Measurements from ENCODE around the gene STAB1. TPM values are rescaled to one million over a fixed set of nuclear protein-coding genes. Genes with fewer than 3 reads are reported as not detected.

Gene STAB1
- total RNA-seq, 1 donor from 2014 or later, result 866 TPM

- TF ChIP-seq CTCF (IDR thresholded peaks at IDR 0.05; ENCODE audit: unreplicated experiment), result no peak
- DNase-seq (ENCODE audit: low spot score), result no peak
- Mint-ChIP-seq H3K9me3 (ENCODE audit: unreplicated experiment) (no peaks in the 10 kb centered on the region), H3K27me3 (ENCODE audit: unreplicated experiment) (peaks cover 16% of the 10 kb centered on the region), H3K4me3 (ENCODE audit: unreplicated experiment) (no peak overlapping the region), H3K36me3 (ENCODE audit: low read depth, unreplicated experiment) (peaks cover 42% of the 10 kb centered on the region), H3K4me1 (ENCODE audit: unreplicated experiment) (no peaks in the 10 kb centered on the region), H3K27ac (ENCODE audit: unreplicated experiment) (no peak overlapping the region)
Measured at GRCh38 chr3:52520141-52520667, 25.1 kb downstream of the STAB1 start.

GRCh38 chr3:52520716-52521487 lies 25.8 kb downstream of the STAB1 start:
- H3K4me3 Mint-ChIP-seq (ENCODE audit: unreplicated experiment), result peak overlapping the region; percentile 42
- no peaks in the 10 kb centered on the region for H3K4me1 Mint-ChIP-seq (ENCODE audit: unreplicated experiment)
- H3K9me3 Mint-ChIP-seq (ENCODE audit: unreplicated experiment), result no peaks in the 10 kb centered on the region
- DNase-seq (ENCODE audit: low spot score), result no peak
- H3K27ac Mint-ChIP-seq (ENCODE audit: unreplicated experiment), result no peak overlapping the region
- no peak for TF ChIP-seq CTCF (IDR thresholded peaks at IDR 0.05; ENCODE audit: unreplicated experiment)
- peaks cover 19% of the 10 kb centered on the region for H3K27me3 Mint-ChIP-seq (ENCODE audit: unreplicated experiment)
- H3K36me3 Mint-ChIP-seq (ENCODE audit: low read depth, unreplicated experiment), result peaks cover 48% of the 10 kb centered on the region

GRCh38 chr3:52521488-52521824 lies 26.3 kb downstream of the STAB1 start:
- no peak for TF ChIP-seq CTCF (IDR thresholded peaks at IDR 0.05; ENCODE audit: unreplicated experiment)
- peaks cover 53% of the 10 kb centered on the region for H3K36me3 Mint-ChIP-seq (ENCODE audit: low read depth, unreplicated experiment)
- DNase-seq (ENCODE audit: low spot score), result no peak
- H3K4me1 Mint-ChIP-seq (ENCODE audit: unreplicated experiment), result no peaks in the 10 kb centered on the region
- peaks cover 21% of the 10 kb centered on the region for H3K27me3 Mint-ChIP-seq (ENCODE audit: unreplicated experiment)
- no peak overlapping the region for H3K4me3 Mint-ChIP-seq (ENCODE audit: unreplicated experiment)
- H3K9me3 Mint-ChIP-seq (ENCODE audit: unreplicated experiment), result no peaks in the 10 kb centered on the region
- no peak overlapping the region for H3K27ac Mint-ChIP-seq (ENCODE audit: unreplicated experiment)

GRCh38 chr3:52521881-52522650 lies 26.9 kb downstream of the STAB1 start:
- Mint-ChIP-seq H3K4me1 (ENCODE audit: unreplicated experiment) (no peaks in the 10 kb centered on the region), H3K4me3 (ENCODE audit: unreplicated experiment) (no peak overlapping the region), H3K36me3 (ENCODE audit: low read depth, unreplicated experiment) (peaks cover 54% of the 10 kb centered on the region), H3K9me3 (ENCODE audit: unreplicated experiment) (no peaks in the 10 kb centered on the region), H3K27me3 (ENCODE audit: unreplicated experiment) (peaks cover 23% of the 10 kb centered on the region), H3K27ac (ENCODE audit: unreplicated experiment) (no peak overlapping the region)
- no peak for TF ChIP-seq CTCF (IDR thresholded peaks at IDR 0.05; ENCODE audit: unreplicated experiment)
- DNase-seq (ENCODE audit: low spot score), result no peak
